ENCODE results near the gene TGFA. TPM values are rescaled to one million over a fixed set of nuclear protein-coding genes. Genes with fewer than 3 reads are reported as not detected.

Gene TGFA
- 0.29 TPM for polyA plus RNA-seq (2012; ENCODE audit: insufficient read length, low read depth)

DNA sequence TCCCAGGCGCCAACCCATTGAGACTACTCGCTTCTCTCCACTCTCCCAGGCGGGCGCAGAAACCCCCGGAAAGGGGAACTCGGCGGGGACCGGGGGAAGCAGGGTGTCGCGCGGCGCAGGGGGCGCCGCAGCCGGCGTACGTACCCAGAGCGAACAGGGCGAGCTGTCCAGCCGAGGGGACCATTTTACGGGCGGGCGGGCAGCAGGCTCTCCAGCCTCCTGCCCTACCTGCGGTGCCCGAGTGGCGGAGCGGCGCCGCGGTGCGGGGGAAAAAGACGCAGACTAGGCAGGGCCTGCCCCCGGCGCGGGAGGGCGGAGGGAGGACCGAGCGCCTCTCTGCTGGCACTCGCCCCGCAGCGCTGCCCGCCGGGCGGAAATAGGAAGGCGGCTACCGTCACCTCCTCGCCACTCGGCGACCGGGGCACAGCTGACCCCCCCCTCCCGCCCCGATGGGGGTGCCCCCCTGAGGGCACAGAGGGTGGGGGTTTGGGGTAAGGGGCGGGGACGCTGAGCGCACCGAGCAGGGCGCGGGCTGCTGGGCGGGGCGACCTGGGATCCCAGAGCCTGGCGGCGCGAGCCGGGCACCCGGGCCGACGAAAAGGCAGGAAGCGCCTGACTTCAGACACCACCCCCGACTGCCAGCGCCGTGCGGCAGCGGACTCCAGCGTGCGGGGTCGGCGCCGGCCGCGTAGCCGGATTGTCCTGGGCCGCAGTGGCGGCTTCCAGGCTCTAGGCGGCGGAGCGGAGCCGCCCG lies at the start of gene TGFA:
TGFA (minus strand) TSS at position 243 of the 754 bp plus-strand sequence; CDS start at position 184, 59 bp downstream.
- TF ChIP-seq, protein P1, sequence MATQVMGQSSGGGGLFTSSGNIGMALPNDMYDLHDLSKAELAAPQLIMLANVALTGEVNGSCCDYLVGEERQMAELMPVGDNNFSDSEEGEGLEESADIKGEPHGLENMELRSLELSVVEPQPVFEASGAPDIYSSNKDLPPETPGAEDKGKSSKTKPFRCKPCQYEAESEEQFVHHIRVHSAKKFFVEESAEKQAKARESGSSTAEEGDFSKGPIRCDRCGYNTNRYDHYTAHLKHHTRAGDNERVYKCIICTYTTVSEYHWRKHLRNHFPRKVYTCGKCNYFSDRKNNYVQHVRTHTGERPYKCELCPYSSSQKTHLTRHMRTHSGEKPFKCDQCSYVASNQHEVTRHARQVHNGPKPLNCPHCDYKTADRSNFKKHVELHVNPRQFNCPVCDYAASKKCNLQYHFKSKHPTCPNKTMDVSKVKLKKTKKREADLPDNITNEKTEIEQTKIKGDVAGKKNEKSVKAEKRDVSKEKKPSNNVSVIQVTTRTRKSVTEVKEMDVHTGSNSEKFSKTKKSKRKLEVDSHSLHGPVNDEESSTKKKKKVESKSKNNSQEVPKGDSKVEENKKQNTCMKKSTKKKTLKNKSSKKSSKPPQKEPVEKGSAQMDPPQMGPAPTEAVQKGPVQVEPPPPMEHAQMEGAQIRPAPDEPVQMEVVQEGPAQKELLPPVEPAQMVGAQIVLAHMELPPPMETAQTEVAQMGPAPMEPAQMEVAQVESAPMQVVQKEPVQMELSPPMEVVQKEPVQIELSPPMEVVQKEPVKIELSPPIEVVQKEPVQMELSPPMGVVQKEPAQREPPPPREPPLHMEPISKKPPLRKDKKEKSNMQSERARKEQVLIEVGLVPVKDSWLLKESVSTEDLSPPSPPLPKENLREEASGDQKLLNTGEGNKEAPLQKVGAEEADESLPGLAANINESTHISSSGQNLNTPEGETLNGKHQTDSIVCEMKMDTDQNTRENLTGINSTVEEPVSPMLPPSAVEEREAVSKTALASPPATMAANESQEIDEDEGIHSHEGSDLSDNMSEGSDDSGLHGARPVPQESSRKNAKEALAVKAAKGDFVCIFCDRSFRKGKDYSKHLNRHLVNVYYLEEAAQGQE (IDR thresholded peaks at IDR 0.05; ENCODE audit: insufficient read depth in 1 of 2, low read depth in 2 of 2, low read length in 2 of 2): no peak
- TF ChIP-seq TAF1 (IDR thresholded peaks at IDR 0.05; ENCODE audit: borderline replicate concordance, insufficient read depth, low read length) (no peak), POLR2AphosphoS5 (IDR thresholded peaks at IDR 0.05; ENCODE audit: low read depth, low read length) (no peak), FOXP2 (optimal IDR thresholded peaks at IDR 0.05; ENCODE audit: borderline replicate concordance, extremely low read depth, extremely low read length, insufficient read depth) (peak; percentile 64), SIN3A (IDR thresholded peaks at IDR 0.05; ENCODE audit: borderline replicate concordance, insufficient read depth, low read length) (no peak)

DNA sequence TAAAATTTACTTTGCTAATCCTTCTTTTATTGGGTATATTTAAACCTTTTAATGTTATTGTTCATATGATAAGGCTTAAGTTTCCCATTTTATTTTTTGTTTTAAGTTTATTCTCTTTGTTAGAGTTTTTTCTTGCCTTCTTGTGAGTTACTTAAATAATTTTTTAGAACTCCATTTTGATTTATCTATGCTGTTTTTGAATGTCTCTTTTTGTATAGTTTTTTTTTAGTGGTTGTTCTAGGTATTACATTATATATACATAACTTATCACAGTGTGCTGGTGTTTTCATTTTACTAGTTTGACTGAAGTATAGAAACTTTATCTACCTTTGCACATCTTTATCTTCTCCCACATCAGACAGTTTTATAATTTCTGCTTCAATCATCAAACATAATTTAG lies 49.4 kb upstream of the TGFA start:
- no peak for TF ChIP-seq POLR2AphosphoS5 (IDR thresholded peaks at IDR 0.05; ENCODE audit: low read depth, low read length)
- no peak for TF ChIP-seq TAF1 (IDR thresholded peaks at IDR 0.05; ENCODE audit: borderline replicate concordance, insufficient read depth, low read length)

DNA sequence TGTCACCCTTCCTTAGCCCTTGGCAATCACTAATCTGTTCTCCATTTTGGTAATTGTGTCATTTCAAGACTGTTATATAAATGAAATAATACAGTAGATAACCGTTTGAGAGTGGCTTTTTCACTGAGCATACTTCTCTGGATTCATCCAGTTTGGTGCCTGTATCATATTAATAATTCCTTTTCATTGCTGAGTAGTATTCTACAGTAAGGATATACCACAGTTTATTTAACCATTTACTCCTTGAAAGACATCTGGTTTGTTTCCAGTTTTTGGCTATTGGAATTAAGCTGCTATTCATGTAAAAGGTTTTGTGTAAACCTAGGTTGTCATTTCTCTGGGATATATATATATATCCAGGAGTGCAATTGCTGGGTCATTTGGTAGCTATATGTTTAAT lies 44.6 kb upstream of the TGFA start:
- TF ChIP-seq SIN3A (IDR thresholded peaks at IDR 0.05; ENCODE audit: borderline replicate concordance, insufficient read depth, low read length): no peak
- TF ChIP-seq FOXP2 (optimal IDR thresholded peaks at IDR 0.05; ENCODE audit: borderline replicate concordance, extremely low read depth, extremely low read length, insufficient read depth): no peak

DNA sequence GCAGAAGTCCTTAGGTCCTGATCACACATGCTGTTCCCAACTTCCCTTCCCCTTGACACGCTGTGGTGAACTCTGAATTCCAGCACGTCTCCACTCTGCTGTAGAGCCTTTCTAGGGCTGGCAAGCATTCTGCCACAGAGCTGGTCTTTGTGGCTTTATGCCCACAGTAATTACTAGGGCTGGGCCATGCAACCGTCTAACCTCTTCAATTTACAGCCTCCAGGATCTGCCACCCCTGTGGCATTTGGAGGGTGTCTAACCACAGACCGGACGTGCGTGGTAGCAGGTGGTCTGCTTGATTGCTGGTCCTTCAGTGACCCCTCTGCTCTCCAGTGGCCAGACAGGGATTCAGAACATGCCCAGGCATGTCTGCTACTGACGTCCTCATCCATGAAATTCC lies 43.1 kb upstream of the TGFA start:
- TF ChIP-seq SIN3A (IDR thresholded peaks at IDR 0.05; ENCODE audit: borderline replicate concordance, insufficient read depth, low read length) (no peak), TAF1 (IDR thresholded peaks at IDR 0.05; ENCODE audit: borderline replicate concordance, insufficient read depth, low read length) (no peak), FOXP2 (optimal IDR thresholded peaks at IDR 0.05; ENCODE audit: borderline replicate concordance, extremely low read depth, extremely low read length, insufficient read depth) (no peak), POLR2AphosphoS5 (IDR thresholded peaks at IDR 0.05; ENCODE audit: low read depth, low read length) (no peak)
- TF ChIP-seq, protein P1 (IDR thresholded peaks at IDR 0.05; ENCODE audit: insufficient read depth in 1 of 2, low read depth in 2 of 2, low read length in 2 of 2): no peak

DNA sequence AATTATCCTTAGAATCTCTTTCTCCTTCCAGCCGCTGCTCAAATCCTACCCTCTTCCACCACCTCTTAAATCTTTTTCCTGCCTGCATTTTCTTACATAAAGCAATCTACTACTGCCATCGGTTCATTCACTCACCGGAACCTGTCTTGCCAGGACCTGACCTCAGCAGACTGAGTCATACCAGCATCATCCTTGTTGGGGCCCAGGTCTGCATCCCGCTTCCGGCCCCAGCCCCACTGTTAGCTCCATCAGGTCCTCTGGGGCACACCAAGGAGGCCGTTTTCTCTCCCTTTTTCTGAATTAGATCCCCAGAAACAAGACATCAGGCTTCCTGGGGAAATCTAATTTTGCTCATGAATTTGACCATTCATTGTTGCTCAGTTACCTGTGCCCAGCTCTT lies 42.7 kb upstream of the TGFA start:
- TF ChIP-seq, protein P1 (IDR thresholded peaks at IDR 0.05; ENCODE audit: insufficient read depth in 1 of 2, low read depth in 2 of 2, low read length in 2 of 2): no peak
- TF ChIP-seq SIN3A (IDR thresholded peaks at IDR 0.05; ENCODE audit: borderline replicate concordance, insufficient read depth, low read length): 0 out of 2 replicates have a peak, but pooled peaks have one; percentile 19
- TF ChIP-seq TAF1 (IDR thresholded peaks at IDR 0.05; ENCODE audit: borderline replicate concordance, insufficient read depth, low read length): no peak
- TF ChIP-seq FOXP2 (optimal IDR thresholded peaks at IDR 0.05; ENCODE audit: borderline replicate concordance, extremely low read depth, extremely low read length, insufficient read depth): peak; percentile 12
- TF ChIP-seq POLR2AphosphoS5 (IDR thresholded peaks at IDR 0.05; ENCODE audit: low read depth, low read length): no peak

DNA sequence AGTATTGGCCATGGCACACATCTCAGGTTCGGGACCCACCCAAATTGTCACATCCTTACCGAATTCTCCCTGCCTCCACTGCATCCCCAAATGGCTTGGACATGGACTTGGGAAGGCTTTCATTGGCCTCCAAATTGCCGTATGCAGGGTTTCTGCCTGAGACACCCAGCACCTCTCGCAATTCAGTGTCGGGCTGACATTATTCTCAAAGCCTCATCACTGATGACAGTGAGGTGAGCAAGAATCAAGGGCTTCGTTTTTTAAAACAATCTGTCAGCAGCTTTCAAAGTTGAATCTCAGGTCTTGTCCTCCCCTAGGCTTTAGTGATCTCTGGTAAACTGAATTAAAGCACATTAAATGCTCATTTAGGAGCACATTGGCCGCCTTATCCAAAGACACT lies 29.5 kb upstream of the TGFA start:
- no peak for TF ChIP-seq TAF1 (IDR thresholded peaks at IDR 0.05; ENCODE audit: borderline replicate concordance, insufficient read depth, low read length)
- TF ChIP-seq, protein P1 (IDR thresholded peaks at IDR 0.05; ENCODE audit: insufficient read depth in 1 of 2, low read depth in 2 of 2, low read length in 2 of 2): no peak
- no peak for TF ChIP-seq POLR2AphosphoS5 (IDR thresholded peaks at IDR 0.05; ENCODE audit: low read depth, low read length)
- TF ChIP-seq SIN3A (IDR thresholded peaks at IDR 0.05; ENCODE audit: borderline replicate concordance, insufficient read depth, low read length): no peak
- no peak for TF ChIP-seq FOXP2 (optimal IDR thresholded peaks at IDR 0.05; ENCODE audit: borderline replicate concordance, extremely low read depth, extremely low read length, insufficient read depth)

Data from PFSK-1 (cell line).